OCI-LY1 (cell line): ENCODE results near the gene AKT1.

Source experiments
- H2AFZ ChIP-seq: fragments of 200-600 bp; sonication (generic), shearing (Covaris generic); 2 replicates; pipeline ENCODE4 v1.6.0; 2014; ENCODE audit warnings: antibody characterized with exemption, mild to moderate bottlenecking, low read length
- H3F3A ChIP-seq: fragments of 200-600 bp; sonication (generic), shearing (Covaris generic); 2 replicates; pipeline ENCODE4 v1.6.0; 2014; ENCODE audit warnings: mild to moderate bottlenecking, antibody characterized with exemption, low read length, moderate library complexity; ENCODE audit not compliant: insufficient read depth
- H3K27ac ChIP-seq: fragments of 200-600 bp; sonication (generic); 2 replicates; pipeline ENCODE4 v1.5.1; 2014; ENCODE audit warnings: low read length, mixed run types, mild to moderate bottlenecking, low read depth; ENCODE audit not compliant: poor library complexity, severe bottlenecking
- H3K27me3 ChIP-seq: fragments of 200-600 bp; sonication (generic); 2 replicates; pipeline ENCODE4 v1.6.0; 2014; ENCODE audit warnings: antibody characterized with exemption, mild to moderate bottlenecking, low read length, moderate library complexity; ENCODE audit not compliant: insufficient read depth
- H3K36me3 ChIP-seq: fragments of 200-600 bp; sonication (generic); 2 replicates; pipeline ENCODE4 v1.6.1; 2014; ENCODE audit warnings: mild to moderate bottlenecking, antibody characterized with exemption, low read length, moderate library complexity, mixed read lengths; ENCODE audit not compliant: insufficient read depth
- H3K4me1 ChIP-seq: fragments of 200-600 bp; sonication (generic); 2 replicates; pipeline ENCODE4 v1.5.1; 2014; ENCODE audit warnings: mild to moderate bottlenecking, low read length, moderate library complexity; ENCODE audit not compliant: insufficient read depth, severe bottlenecking
- H3K4me2 ChIP-seq: fragments of 200-600 bp; sonication (generic), shearing (Covaris generic); 2 replicates; pipeline ENCODE4 v1.6.1; 2014; ENCODE audit warnings: low read length
- H3K4me3 ChIP-seq: fragments of 200-600 bp; sonication (generic); 2 replicates; pipeline ENCODE4 v1.5.1; 2014; ENCODE audit warnings: low read length, low read depth, mild to moderate bottlenecking, mixed read lengths; ENCODE audit not compliant: poor library complexity, severe bottlenecking
- H3K79me2 ChIP-seq: fragments of 200-600 bp; shearing (Covaris generic); 2 replicates; pipeline ENCODE4 v1.6.1; 2016; ENCODE audit warnings: mixed run types, low read length, mixed read lengths; ENCODE audit not compliant: insufficient read depth
- H3K9ac ChIP-seq: fragments of 200-600 bp; sonication (generic), shearing (Covaris generic); 2 replicates; pipeline ENCODE4 v1.6.1; 2014; ENCODE audit warnings: mild to moderate bottlenecking, low read length, mixed read lengths
- H3K9me2 ChIP-seq: fragments of 200-600 bp; sonication (generic), shearing (Covaris generic); 2 replicates; pipeline ENCODE4 v1.6.1; 2014; ENCODE audit warnings: low read depth, mild to moderate bottlenecking, low read length, mixed read lengths
- H3K9me3 ChIP-seq: fragments of 200-600 bp; shearing (Covaris generic); 2 replicates; pipeline ENCODE4 v1.6.1; 2014; ENCODE audit warnings: low read length, mixed read lengths
- H4K20me1 ChIP-seq: fragments of 200-600 bp; sonication (generic), shearing (Covaris generic); 2 replicates; pipeline ENCODE4 v1.6.0; 2016; ENCODE audit warnings: mild to moderate bottlenecking, low read length; ENCODE audit not compliant: insufficient read depth
- EZH2 ChIP-seq: fragments of 200-600 bp; sonication (generic), shearing (Covaris generic); IDR thresholded peaks from 2 replicates; pipeline ENCODE4 v1.8.0; 2017; ENCODE audit warnings: borderline replicate concordance, mixed run types, mild to moderate bottlenecking, antibody characterized with exemption, low read length, moderate library complexity, mixed read lengths
- TF ChIP-seq, protein P1 (sequence below): fragments of 200-600 bp; sonication (generic), shearing (Covaris generic); IDR thresholded peaks from 2 replicates; pipeline ENCODE4 v1.5.1; 2017; ENCODE audit warnings: mild to moderate bottlenecking, antibody characterized with exemption, low read length, moderate library complexity, mixed read lengths

AKT1 gene

DNA sequence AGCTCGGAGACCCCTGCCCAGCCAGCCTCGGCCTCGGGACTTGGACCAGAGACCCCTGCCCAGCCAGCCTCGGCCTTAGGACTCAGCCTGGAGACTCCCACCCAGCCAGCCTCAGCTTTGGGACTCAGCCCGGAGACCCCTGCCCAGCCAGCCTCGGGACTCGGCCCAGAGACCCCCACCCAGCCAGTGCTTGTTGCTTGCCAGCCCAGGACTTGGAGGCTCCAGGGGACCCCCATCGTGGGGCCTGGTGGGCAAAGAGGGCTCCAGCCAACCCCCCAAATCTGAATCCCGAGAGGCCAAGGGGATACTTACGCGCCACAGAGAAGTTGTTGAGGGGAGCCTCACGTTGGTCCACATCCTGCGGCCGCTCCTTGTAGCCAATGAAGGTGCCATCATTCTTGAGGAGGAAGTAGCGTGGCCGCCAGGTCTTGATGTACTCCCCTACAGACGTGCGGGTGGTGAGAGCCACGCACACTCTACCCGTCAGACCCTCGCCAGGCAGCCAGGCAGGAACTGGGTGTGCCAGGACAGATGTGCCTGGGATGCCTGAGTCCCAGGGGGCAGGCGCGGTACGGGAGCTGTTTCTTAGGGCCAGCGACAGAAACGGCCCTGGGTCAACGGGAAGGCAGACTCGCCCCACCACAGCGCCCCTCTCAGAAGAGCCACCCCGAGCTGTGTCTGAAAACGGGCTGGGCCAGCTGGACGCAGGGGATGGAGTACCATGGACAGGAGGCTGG lies 15.6 kb downstream of the AKT1 start:
- Histone ChIP-seq H3K36me3 (peaks cover 20% of the 10 kb centered on the region; the same call in 1 of the 2 replicates), H3F3A (no peaks in the 10 kb centered on the region), H2AFZ (no peak overlapping the region), H3K9me2 (no peaks in the 10 kb centered on the region), H3K4me1 (no peaks in the 10 kb centered on the region), H3K9me3 (no peaks in the 10 kb centered on the region), H3K27ac (no peak overlapping the region), H3K79me2 (no peaks in the 10 kb centered on the region), H3K27me3 (no peaks in the 10 kb centered on the region), H3K4me3 (no peak overlapping the region), H3K4me2 (no peak overlapping the region), H4K20me1 (no peaks in the 10 kb centered on the region), H3K9ac (no peak overlapping the region)
- TF ChIP-seq, protein P1, sequence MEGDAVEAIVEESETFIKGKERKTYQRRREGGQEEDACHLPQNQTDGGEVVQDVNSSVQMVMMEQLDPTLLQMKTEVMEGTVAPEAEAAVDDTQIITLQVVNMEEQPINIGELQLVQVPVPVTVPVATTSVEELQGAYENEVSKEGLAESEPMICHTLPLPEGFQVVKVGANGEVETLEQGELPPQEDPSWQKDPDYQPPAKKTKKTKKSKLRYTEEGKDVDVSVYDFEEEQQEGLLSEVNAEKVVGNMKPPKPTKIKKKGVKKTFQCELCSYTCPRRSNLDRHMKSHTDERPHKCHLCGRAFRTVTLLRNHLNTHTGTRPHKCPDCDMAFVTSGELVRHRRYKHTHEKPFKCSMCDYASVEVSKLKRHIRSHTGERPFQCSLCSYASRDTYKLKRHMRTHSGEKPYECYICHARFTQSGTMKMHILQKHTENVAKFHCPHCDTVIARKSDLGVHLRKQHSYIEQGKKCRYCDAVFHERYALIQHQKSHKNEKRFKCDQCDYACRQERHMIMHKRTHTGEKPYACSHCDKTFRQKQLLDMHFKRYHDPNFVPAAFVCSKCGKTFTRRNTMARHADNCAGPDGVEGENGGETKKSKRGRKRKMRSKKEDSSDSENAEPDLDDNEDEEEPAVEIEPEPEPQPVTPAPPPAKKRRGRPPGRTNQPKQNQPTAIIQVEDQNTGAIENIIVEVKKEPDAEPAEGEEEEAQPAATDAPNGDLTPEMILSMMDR, result no peak
- no peak for TF ChIP-seq EZH2

DNA sequence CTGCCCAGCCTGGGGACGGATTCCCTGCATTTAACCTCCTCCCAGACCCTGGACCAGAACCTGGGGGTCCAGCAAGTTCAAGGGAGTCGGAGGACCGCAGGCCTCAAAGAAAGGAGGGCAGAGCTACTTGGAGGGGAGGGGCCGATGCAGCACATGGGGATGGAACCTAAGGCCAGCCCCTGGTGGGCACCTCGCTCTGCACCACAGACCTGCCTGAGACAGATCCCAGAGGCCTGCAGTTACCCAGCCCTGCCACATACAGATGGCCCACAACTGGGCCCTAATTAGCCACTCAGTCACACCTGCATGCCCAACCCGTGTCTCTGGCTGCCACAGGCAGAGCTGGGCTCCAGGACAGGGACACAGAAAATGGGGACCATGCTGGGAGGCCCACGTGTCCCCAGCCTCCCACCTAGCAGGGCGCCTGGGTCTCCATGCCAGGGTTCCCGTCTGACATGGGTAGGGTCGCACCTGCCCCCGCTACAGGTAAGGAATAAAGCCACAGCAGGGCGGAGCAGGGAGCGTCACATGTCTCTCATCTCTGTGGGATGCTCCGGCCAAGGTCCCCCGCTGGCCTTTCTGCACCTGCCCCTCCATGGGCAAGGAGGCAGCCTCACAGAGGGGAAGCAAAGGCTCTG lies 16.7 kb downstream of the AKT1 start:
- no peaks in the 10 kb centered on the region for H4K20me1 ChIP-seq
- no peak overlapping the region for H3K4me2 ChIP-seq
- H3K79me2 ChIP-seq, result no peaks in the 10 kb centered on the region
- H3K9me2 ChIP-seq, result no peaks in the 10 kb centered on the region
- no peak overlapping the region for H3K9ac ChIP-seq
- H3F3A ChIP-seq, result no peaks in the 10 kb centered on the region
- H3K4me1 ChIP-seq, result no peaks in the 10 kb centered on the region
- no peaks in the 10 kb centered on the region for H3K9me3 ChIP-seq
- no peak for TF ChIP-seq EZH2
- TF ChIP-seq, protein P1, result no peak
- peaks cover 21% of the 10 kb centered on the region; the same call in 1 of the 2 replicates for H3K36me3 ChIP-seq
- no peak overlapping the region for H3K4me3 ChIP-seq
- H3K27ac ChIP-seq, result no peak overlapping the region
- no peak overlapping the region for H2AFZ ChIP-seq
- H3K27me3 ChIP-seq, result no peaks in the 10 kb centered on the region

DNA sequence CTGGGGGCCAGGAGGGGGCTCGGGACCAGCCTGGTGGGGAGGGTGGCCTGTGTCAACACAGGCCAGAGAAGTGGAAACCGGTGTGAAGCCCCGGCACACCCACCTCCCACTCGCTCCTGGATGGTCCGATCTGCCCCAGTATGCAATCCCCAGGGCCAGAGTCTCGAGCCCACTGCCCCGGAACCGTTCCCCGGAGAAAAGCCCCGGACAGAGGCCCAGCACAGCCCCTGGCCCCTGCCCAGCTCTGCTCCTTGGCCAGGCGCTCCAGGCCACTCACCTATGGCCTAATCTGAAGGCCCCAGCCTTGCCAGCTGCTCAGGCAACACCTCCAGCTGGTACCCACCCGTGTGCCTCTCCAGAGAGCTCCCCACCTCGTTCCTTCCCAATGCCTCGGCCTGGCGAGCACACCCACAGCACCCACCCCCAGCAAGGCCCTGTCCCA lies 17.7 kb downstream of the AKT1 start:
- H3K4me3 ChIP-seq, result no peak overlapping the region
- H3K9me3 ChIP-seq, result no peaks in the 10 kb centered on the region
- no peaks in the 10 kb centered on the region for H3K27me3 ChIP-seq
- no peak overlapping the region for H3K4me2 ChIP-seq
- H3F3A ChIP-seq, result no peaks in the 10 kb centered on the region
- no peaks in the 10 kb centered on the region for H3K9me2 ChIP-seq
- no peaks in the 10 kb centered on the region for H3K4me1 ChIP-seq
- peak overlapping the region; percentile 24 for H3K27ac ChIP-seq
- H3K9ac ChIP-seq, result no peak overlapping the region
- TF ChIP-seq, protein P1, result no peak
- no peak for TF ChIP-seq EZH2
- H3K79me2 ChIP-seq, result no peaks in the 10 kb centered on the region
- H4K20me1 ChIP-seq, result no peaks in the 10 kb centered on the region
- no peak overlapping the region for H2AFZ ChIP-seq
- peaks cover 28% of the 10 kb centered on the region for H3K36me3 ChIP-seq
